Measurements from ENCODE around the gene WDFY4. TPM values are rescaled to one million over a fixed set of nuclear protein-coding genes. Genes with fewer than 3 reads are reported as not detected.

WDFY4 gene
- total RNA-seq, 1 donor = 28.9 TPM

- Histone ChIP-seq H3K4me1 (ENCODE audit: insufficient read depth, low read length) (no peaks in the 10 kb centered on the region), H3K9me3 (ENCODE audit: low read depth, low read length) (no peaks in the 10 kb centered on the region), H3K27me3 (ENCODE audit: insufficient read depth, low read length) (no peaks in the 10 kb centered on the region), H3K4me3 (ENCODE audit: low read length) (no peak within 1 kb of the TSS)
These were observed 255.2 kb downstream of the WDFY4 start, which contains the start of gene LRRC18 for GRCh38 chr10:48939790-48940325. TSS of gene LRRC18 (minus strand) at chr10:48939840. CDS start at chr10:48914155, 25,685 bp downstream.

DNA sequence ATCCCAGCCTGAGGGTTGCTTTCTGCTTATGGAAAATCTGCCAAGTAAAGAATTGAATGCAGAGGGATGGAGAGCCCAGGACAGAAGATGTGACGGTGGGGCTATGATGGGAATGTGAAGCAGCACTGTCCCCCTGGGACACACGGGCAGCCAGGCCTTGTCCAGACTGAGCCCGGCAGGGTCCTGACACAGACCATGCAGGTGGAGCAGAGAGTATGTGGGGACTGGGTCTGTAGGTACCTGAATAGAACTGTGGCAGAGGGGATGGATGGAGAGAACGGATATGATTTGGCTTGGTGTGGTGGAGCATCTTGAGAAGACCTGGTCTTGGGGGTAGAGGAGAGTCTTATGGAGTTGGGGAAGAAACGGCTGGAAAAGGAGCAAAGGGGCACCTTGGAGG, 255.7 kb downstream of the WDFY4 start:
- no peaks in the 10 kb centered on the region for H3K9me3 ChIP-seq (ENCODE audit: low read depth, low read length)
- H3K4me3 ChIP-seq (ENCODE audit: low read length) = no peak overlapping the region
- no peaks in the 10 kb centered on the region for H3K4me1 ChIP-seq (ENCODE audit: insufficient read depth, low read length)
- H3K27me3 ChIP-seq (ENCODE audit: insufficient read depth, low read length) = no peaks in the 10 kb centered on the region

DNA sequence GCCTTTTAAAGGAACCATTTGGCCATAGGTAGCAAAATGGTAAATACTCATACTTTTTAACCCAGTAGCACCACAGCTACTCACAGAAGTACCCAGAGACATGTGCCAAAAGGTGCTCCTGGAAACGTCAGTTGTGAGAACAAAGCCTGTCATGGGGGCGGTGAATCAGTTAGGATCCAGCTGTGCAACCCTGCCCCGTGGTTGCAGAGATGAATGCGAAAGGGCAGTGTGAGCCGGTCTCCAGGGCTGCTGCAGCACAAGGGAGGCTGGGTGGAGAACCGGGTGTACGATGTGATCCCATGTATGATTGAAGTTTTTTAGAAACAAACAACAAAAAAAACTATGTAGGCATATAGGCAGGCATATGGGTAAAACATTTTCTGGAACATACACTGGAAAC, 256.3 kb downstream of the WDFY4 start:
- no peaks in the 10 kb centered on the region for H3K9me3 ChIP-seq (ENCODE audit: low read depth, low read length)
- H3K4me3 ChIP-seq (ENCODE audit: low read length) = no peak overlapping the region
- H3K4me1 ChIP-seq (ENCODE audit: insufficient read depth, low read length) = no peaks in the 10 kb centered on the region
- no peaks in the 10 kb centered on the region for H3K27me3 ChIP-seq (ENCODE audit: insufficient read depth, low read length)

- H3K4me3 ChIP-seq (ENCODE audit: low read length) = no peak overlapping the region
- H3K9me3 ChIP-seq (ENCODE audit: low read depth, low read length) = no peaks in the 10 kb centered on the region
- no peaks in the 10 kb centered on the region for H3K27me3 ChIP-seq (ENCODE audit: insufficient read depth, low read length)
- no peaks in the 10 kb centered on the region for H3K4me1 ChIP-seq (ENCODE audit: insufficient read depth, low read length)
These were observed 256.9 kb downstream of the WDFY4 start for GRCh38 chr10:48941427-48942075.

- Histone ChIP-seq H3K4me3 (ENCODE audit: low read length) (no peak overlapping the region), H3K9me3 (ENCODE audit: low read depth, low read length) (no peaks in the 10 kb centered on the region), H3K4me1 (ENCODE audit: insufficient read depth, low read length) (no peaks in the 10 kb centered on the region), H3K27me3 (ENCODE audit: insufficient read depth, low read length) (no peaks in the 10 kb centered on the region)
These were observed 258.4 kb downstream of the WDFY4 start for GRCh38 chr10:48943096-48943495.

DNA sequence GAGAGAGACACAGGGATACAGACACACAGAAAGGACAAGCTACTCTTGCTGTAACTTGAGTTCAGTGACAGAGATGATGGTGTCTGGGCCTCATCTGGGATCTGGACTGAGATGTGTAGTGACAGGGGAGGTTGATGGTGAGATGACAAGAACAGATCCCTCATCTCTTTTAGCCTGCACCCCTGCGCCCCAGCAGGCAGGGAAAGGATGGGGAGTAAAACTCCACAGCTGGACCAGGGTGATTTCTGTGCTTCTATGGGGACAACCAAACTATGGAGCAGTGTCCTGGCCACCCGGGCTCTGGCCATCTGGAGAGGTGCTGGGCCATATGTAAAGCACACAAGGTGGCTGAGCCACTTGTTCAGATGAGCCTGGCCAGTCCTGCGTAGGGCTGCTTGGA, 259.5 kb downstream of the WDFY4 start:
- H3K9me3 ChIP-seq (ENCODE audit: low read depth, low read length) = no peaks in the 10 kb centered on the region
- H3K4me3 ChIP-seq (ENCODE audit: low read length) = no peak overlapping the region
- no peaks in the 10 kb centered on the region for H3K27me3 ChIP-seq (ENCODE audit: insufficient read depth, low read length)
- H3K4me1 ChIP-seq (ENCODE audit: insufficient read depth, low read length) = no peaks in the 10 kb centered on the region

DNA sequence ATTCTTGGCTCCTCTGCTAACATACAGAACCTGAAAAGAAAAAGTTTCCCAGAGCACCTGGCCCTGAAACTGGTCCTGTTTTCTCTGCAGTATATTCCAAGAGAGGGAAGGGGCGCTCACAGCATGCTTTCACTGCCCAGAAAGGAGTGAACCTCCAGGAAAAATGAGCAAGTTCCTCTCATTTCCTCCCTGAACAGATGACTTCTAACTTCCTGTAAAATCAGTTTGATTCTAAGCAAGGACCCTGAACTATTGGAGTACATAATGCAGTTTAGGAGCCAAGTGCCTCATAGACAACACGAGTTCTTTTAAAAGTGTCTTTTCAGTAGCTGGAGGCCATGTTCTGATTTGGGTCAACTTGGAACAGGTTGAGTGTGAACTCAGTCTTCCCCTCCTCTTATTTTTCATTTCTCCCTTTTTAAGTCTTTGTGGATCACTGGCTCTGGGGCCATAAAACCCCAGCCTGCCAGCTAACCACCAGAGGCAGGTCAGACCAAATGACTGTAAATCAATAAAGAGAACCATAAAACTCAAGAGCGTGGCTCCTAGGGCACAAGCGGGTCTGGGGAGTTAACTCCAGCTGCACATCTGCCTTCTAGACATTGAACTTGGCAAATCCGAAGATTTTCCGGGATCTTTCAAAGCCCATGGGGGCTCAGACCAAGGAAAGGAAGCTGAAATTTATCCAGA, 260.9 kb downstream of the WDFY4 start:
- no peaks in the 10 kb centered on the region for H3K4me1 ChIP-seq (ENCODE audit: insufficient read depth, low read length)
- no peaks in the 10 kb centered on the region for H3K27me3 ChIP-seq (ENCODE audit: insufficient read depth, low read length)
- H3K9me3 ChIP-seq (ENCODE audit: low read depth, low read length) = no peaks in the 10 kb centered on the region
- no peak overlapping the region for H3K4me3 ChIP-seq (ENCODE audit: low read length)

DNA sequence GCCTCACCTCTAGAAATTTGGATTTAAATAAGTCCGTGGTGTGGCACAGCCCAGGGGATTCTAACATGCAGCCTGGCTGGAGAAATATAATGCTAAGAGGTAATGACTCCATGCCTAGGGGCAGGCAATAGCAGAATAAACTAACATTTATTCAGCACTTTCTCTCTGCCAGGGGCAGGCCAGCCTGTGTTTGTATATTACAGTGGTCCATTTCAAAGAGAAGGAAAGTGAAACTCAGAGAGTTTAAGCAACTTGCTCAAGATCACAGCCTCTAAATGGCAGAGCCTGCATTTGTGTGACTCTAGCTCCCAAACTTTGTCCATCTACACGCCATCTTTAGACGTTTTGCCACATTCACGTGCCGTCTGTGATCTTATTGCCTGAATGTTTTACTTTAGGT, 261.7 kb downstream of the WDFY4 start:
- H3K4me3 ChIP-seq (ENCODE audit: low read length) = no peak overlapping the region
- no peaks in the 10 kb centered on the region for H3K9me3 ChIP-seq (ENCODE audit: low read depth, low read length)
- H3K4me1 ChIP-seq (ENCODE audit: insufficient read depth, low read length) = no peaks in the 10 kb centered on the region
- no peaks in the 10 kb centered on the region for H3K27me3 ChIP-seq (ENCODE audit: insufficient read depth, low read length)

DNA sequence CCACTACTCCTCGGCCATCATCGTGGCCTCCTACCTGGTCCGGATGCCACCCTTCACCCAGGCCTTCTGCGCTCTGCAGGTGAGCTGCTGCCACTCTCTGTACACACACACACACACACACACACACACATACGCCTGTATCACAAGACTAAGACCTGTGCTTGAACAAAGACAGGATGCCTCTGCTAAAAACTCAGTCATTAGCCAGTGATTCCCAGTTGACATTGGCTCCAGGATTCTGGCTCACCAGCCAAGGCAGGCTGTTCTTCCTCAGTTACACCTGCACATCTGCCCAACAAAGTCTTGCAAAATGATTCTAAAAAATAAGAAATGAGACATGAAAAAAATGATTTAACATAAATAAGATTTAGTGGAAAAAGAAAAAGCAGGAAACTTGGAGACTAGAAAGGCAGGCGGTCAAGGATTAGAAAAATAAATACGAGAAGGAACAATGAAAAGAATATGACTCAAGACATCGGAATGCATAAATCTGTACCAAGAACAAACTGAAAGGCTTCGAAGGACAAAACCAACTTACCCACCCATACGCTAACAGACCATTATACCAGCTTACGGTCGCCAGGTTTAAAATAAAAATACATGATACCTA, 262.3 kb downstream of the WDFY4 start:
- H3K27me3 ChIP-seq (ENCODE audit: insufficient read depth, low read length) = no peaks in the 10 kb centered on the region
- H3K4me1 ChIP-seq (ENCODE audit: insufficient read depth, low read length) = no peaks in the 10 kb centered on the region
- H3K4me3 ChIP-seq (ENCODE audit: low read length) = no peak overlapping the region
- no peaks in the 10 kb centered on the region for H3K9me3 ChIP-seq (ENCODE audit: low read depth, low read length)

GRCh38 chr10:48947690-48948469, 263.2 kb downstream of the WDFY4 start:
- no peak overlapping the region for H3K4me3 ChIP-seq (ENCODE audit: low read length)
- H3K4me1 ChIP-seq (ENCODE audit: insufficient read depth, low read length) = no peaks in the 10 kb centered on the region
- no peaks in the 10 kb centered on the region for H3K27me3 ChIP-seq (ENCODE audit: insufficient read depth, low read length)
- no peaks in the 10 kb centered on the region for H3K9me3 ChIP-seq (ENCODE audit: low read depth, low read length)

- Histone ChIP-seq H3K27me3 (ENCODE audit: insufficient read depth, low read length) (no peaks in the 10 kb centered on the region), H3K4me3 (ENCODE audit: low read length) (no peak overlapping the region), H3K9me3 (ENCODE audit: low read depth, low read length) (no peaks in the 10 kb centered on the region), H3K4me1 (ENCODE audit: insufficient read depth, low read length) (no peaks in the 10 kb centered on the region)
These were observed 263.9 kb downstream of the WDFY4 start for GRCh38 chr10:48948470-48949037.

- H3K4me1 ChIP-seq (ENCODE audit: insufficient read depth, low read length) = no peaks in the 10 kb centered on the region
- no peaks in the 10 kb centered on the region for H3K9me3 ChIP-seq (ENCODE audit: low read depth, low read length)
- no peak overlapping the region for H3K4me3 ChIP-seq (ENCODE audit: low read length)
- no peaks in the 10 kb centered on the region for H3K27me3 ChIP-seq (ENCODE audit: insufficient read depth, low read length)
These were observed 267.0 kb downstream of the WDFY4 start for GRCh38 chr10:48951707-48952106.

GRCh38 chr10:48957361-48958151, 272.9 kb downstream of the WDFY4 start:
- no peaks in the 10 kb centered on the region for H3K9me3 ChIP-seq (ENCODE audit: low read depth, low read length)
- H3K27me3 ChIP-seq (ENCODE audit: insufficient read depth, low read length) = no peaks in the 10 kb centered on the region
- no peaks in the 10 kb centered on the region for H3K4me1 ChIP-seq (ENCODE audit: insufficient read depth, low read length)
- no peak overlapping the region for H3K4me3 ChIP-seq (ENCODE audit: low read length)

GRCh38 chr10:48958598-48959190, 274.0 kb downstream of the WDFY4 start:
- H3K4me3 ChIP-seq (ENCODE audit: low read length) = no peak overlapping the region
- no peaks in the 10 kb centered on the region for H3K9me3 ChIP-seq (ENCODE audit: low read depth, low read length)
- no peaks in the 10 kb centered on the region for H3K27me3 ChIP-seq (ENCODE audit: insufficient read depth, low read length)
- H3K4me1 ChIP-seq (ENCODE audit: insufficient read depth, low read length) = no peaks in the 10 kb centered on the region
